Hepatocyte (in vitro differentiated cells): Measurements from ENCODE around the gene RYK.

Experiments
- EZH2 ChIP-seq: fragments of 200-600 bp; sonication (generic); IDR thresholded peaks from 2 replicates; pipeline ENCODE4 v1.6.1; 2016; ENCODE audit warnings: antibody characterized with exemption, mild to moderate bottlenecking, borderline replicate concordance
- EZH2phosphoT487 ChIP-seq: fragments of 200-600 bp; sonication (generic); IDR thresholded peaks from one replicate; pipeline ENCODE4 v1.6.1; 2018; ENCODE audit warnings: antibody characterized with exemption, mild to moderate bottlenecking, low read depth, moderate library complexity; ENCODE audit not compliant: unreplicated experiment, severe bottlenecking
- TF ChIP-seq, protein P1 (sequence below): fragments of 200-600 bp; sonication (generic); IDR thresholded peaks from 2 replicates; pipeline ENCODE4 v1.5.1; 2016; ENCODE audit warnings: antibody characterized with exemption, mild to moderate bottlenecking; ENCODE audit not compliant: poor library complexity

GRCh38 chr3:134201201-134202130, 49.2 kb downstream of the RYK start:
- TF ChIP-seq, protein P1, sequence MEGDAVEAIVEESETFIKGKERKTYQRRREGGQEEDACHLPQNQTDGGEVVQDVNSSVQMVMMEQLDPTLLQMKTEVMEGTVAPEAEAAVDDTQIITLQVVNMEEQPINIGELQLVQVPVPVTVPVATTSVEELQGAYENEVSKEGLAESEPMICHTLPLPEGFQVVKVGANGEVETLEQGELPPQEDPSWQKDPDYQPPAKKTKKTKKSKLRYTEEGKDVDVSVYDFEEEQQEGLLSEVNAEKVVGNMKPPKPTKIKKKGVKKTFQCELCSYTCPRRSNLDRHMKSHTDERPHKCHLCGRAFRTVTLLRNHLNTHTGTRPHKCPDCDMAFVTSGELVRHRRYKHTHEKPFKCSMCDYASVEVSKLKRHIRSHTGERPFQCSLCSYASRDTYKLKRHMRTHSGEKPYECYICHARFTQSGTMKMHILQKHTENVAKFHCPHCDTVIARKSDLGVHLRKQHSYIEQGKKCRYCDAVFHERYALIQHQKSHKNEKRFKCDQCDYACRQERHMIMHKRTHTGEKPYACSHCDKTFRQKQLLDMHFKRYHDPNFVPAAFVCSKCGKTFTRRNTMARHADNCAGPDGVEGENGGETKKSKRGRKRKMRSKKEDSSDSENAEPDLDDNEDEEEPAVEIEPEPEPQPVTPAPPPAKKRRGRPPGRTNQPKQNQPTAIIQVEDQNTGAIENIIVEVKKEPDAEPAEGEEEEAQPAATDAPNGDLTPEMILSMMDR: no peak
- TF ChIP-seq EZH2: no peak
- no peak for TF ChIP-seq EZH2phosphoT487
